Measurements from ENCODE around the gene CTSC. TPM values are rescaled to one million over a fixed set of nuclear protein-coding genes. Genes with fewer than 3 reads are reported as not detected.

The CTSC gene
- total RNA-seq, 1 experiment from 2014 or later: 0.06 TPM

DNA sequence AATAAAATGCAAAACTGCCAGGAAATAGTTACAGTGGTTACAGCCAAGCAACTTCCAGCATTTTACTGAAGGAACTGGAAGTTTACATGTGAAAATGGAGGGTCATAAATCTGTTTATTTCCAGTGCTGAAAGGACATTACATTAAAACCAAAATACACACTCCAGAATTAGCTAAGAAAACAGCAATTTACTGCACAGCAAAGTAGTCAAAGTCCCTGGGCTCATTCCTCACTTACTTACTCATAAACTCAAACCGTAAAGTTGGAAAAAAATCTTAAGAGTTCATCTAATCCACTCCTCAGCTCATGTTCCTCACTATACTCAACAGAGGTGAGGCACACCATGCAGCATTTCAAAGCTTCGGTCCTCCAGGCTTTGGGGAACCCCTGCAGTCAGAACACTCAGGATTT is 17.4 kb downstream of the CTSC start:
- DNase-seq (ENCODE audit: low read depth): no peak

DNA sequence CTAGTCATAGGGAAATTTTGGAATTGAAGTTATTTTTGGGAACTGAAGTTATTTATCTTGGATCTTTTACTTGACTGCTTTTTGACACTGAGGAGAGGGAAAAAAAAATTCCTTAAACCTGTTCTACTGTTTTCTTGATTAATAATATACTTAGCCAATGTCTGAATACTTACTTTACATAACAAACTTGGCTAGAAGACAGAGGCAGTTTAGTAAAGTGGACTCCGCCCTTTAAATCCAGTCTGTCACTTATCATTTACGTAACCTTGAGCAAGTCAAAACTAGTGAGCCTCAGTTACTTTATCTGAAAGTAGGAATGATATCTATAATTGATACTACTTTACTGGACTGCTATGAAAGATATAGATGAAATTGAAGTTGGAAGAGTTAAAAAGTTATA is 19.5 kb downstream of the CTSC start:
- DNase-seq (ENCODE audit: low read depth): no peak

DNA sequence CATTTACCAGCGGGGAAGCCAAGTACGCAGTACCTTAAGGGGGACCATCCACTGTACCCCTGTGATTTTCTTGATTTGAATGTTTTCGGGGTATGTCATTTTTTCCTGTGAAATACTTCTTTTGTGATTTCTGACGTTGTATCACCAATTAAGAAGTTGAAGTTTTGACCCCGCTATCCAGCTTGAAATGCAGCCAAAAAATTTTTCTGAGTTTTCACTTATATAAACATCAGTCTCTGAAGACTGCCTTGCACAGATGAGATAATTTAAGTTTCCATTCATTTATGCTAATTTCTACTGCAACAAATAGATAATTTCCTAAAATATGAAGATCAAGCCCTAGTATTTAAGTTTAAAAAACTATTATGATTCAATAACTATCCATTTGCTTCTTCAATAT is 20.0 kb downstream of the CTSC start:
- DNase-seq (ENCODE audit: low read depth): no peak

DNA sequence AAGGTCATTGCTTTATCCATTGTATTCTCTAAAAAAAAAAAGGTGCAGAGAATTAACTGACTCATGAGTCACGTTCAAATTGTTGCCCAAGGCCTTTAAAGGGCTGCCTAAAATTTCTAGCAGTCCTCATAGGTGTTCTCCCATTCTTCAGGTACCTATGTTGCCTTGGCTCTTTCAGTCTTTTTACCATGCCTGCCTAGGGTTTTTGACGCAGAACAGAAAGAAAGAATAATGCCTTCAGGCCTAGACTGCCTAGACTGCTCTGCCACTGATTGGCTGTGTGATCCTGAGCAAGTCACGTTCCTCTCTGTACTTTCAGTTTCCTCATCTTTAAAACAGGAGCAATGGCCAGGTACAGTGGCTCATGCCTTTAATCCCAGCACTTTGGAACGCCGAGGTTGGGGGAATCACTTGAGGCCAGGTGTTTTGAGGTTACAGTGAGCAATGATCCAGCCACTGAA is 21.5 kb downstream of the CTSC start:
- no peak for DNase-seq (ENCODE audit: low read depth)

DNA sequence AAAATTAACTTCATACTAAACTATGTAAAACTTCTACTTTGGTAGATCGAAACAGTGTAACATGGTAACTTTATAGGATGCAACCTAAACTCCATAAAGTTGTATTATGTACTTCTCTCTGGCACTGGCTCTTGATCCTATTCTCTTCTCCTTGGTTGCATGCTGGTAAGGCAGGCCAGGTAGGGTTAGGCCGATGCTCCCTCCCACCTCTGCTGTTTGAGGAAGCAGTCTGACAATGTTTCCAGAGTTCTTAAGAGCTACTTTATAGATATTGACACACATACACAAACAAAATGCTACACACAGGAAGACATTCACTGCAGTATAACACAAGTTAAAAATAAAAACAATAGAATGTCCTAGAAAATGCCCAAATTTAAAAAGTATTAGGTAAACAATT is 22.5 kb downstream of the CTSC start:
- no peak for DNase-seq (ENCODE audit: low read depth)

DNA sequence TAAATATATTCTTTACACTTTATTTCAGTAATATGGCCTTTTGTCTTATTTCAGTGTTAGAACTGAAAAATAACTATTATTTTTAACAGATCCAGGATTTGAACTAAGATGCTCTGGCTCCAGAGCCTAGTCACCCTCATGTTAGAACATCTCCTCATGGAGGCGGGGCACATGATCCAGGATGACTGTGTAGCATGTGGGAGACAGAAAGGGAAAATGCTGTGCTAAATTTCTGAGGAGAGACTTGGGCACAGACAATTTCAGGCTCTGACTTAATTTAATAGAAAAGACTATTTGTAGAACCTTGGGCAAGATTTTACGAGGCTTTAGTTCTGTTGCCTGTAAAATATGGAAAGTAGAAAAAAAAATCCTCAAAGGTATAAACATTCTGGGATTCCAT is 24.1 kb downstream of the CTSC start:
- no peak for DNase-seq (ENCODE audit: low read depth)

DNA sequence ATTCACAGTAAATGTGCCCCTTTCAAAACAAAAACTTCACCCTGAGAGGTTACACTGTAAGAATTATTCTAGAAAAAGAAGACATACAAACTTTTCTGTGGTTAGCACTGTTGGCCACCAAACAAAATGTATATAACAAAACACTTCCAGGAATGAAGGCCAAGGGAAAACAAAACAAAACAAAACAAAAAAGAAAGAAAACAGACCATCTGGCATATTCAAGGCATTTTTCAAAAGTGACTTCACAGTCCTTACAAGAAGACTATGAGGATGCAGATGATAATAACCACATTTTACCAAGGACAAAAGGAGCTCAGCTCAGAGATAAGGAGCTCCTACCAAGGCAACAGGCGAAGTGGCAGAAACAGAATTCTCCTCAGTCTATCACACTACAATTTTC is 24.9 kb downstream of the CTSC start:
- DNase-seq (ENCODE audit: low read depth): no peak

DNA sequence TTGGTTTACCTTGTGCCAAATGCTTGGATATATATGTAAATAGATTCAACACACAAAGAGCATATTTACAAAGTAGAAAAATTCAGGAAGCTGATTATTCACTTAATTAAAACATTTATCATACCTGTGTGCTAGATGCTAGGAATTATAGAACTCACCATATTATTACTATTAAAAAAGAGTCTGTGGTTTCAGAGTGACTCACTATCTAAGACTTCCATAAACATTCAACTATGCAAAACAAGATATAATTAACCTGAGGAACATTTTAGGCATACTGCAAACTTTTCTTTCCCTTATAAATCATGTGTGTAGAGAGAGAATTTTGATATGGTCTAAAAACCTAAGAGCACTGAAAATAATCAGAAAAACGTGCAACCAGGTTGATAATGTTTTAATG is 27.3 kb downstream of the CTSC start:
- no peak for DNase-seq (ENCODE audit: low read depth)

DNA sequence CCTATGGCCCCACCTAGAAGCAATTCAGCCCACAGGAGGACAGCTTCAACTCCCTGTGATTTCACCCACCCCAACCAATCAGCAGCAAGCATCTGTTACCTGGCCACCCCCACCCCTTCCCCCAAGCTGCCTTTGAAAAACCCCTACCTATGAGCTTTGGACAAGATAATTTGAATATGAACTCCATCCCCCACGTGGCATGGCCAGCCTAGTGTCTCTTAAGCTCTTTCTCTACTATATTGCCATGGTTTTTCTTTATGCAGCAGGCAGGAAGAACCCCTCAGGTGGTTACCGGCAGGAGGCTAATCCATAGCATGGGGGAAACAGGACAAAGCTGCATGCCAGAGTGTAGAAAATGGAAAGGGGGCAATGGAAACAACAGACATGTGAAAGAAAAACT is 29.0 kb downstream of the CTSC start:
- no peak for DNase-seq (ENCODE audit: low read depth)

DNA sequence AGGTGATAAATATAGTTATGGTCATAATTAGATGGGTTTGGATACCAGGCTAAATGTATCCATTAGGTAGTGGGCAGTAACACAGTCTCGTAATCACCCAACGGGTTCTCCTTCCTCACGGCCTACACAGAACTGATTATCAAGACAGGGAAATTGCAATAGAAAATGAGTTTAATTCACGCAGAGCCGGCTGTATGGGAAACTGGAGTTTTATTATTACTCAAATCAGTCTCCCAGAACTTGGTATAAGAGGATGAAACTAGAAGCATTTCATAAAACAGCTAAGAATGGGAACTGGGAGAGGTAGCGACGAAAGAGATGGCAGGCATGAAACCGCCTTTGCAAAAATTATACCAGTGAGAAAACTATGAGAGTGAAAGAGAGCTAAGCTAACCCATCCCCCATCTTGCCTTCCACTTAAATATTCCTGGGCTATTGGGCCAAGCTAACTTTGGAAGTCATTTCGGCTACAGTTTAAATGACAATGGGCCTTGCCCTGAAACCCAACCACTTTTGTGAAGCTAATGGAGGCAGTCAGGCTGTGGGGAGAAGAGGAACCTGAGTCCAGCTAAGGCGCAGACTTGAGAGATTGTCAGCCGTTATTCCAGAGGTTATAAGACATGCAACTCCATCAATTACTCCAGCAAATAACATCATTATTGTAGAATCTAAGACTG is 29.6 kb downstream of the CTSC start:
- no peak for DNase-seq (ENCODE audit: low read depth)

DNA sequence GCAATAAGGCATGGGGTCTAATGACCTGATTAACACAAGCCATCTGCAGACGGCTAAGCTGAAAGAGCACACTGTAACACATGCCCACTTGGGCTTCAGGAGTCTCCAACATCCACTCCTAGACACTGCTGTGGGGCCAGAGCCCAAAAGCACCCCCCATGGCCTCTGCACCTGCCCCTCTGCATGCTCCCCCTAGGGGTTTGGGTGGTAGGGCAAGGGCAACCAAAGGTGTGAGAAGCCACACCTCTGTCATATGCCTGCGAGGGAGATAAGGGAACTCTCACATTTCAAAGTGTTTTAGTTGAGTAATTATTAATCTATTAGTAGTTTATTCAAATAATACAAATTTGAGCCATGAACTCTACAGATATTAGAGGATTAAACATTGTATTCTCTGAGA is 30.8 kb downstream of the CTSC start:
- no peak for DNase-seq (ENCODE audit: low read depth)

DNA sequence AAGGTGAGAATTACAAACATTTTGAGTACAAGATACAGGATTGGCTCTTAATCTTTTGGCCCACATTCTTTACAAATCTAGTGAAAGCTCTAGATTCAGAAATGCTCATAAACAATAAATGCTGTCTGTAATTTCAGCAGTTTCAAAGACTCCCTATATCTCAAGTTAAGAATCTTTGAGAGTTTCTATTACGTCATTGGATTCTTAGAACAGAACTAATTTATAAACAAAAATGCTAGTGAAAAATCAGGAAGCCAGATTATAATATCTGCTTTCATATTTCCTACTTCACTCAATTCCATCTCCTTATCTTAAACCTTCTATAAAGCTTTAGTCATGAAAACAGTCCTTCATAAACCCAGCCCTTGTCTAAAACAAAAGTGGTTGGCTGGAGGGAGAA is 32.1 kb downstream of the CTSC start:
- no peak for DNase-seq (ENCODE audit: low read depth)

DNA sequence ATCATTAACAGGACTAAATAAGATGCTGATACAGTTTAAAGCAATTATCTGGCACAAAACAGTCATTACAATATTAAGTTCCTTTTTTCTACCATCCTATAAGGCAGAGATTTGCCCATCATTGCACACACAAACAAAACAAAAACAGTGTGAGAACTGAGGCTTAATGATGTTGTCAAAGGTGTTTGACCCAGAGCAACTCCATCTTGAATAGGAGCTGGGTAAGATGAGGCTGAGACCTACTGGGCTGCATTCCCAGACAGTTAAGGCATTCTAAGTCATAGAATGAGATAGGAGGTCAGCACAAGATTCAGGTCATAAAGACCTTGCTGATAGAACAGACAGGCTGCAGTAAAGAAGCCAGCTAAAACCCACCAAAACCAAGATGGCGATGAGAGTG is 33.2 kb downstream of the CTSC start:
- no peak for DNase-seq (ENCODE audit: low read depth)

DNA sequence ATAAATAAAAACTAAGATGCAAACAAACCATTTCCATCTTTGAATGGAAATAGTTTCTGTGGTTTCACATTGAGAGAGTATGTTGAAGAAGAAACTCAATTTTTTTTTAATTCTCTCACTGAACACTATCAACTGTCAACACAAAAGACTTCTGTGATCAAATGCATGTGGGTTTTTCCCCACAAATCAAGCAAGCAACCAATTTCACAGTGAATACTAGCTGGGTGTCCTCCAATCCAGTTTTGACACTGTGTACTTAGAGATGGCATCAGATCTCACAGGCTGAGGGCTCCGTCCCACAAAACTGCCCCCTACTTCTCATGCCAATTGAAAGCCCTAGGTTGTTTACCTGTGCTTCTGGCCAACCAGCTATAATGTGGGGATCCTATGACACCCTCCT is 34.5 kb downstream of the CTSC start:
- no peak for DNase-seq (ENCODE audit: low read depth)

DNA sequence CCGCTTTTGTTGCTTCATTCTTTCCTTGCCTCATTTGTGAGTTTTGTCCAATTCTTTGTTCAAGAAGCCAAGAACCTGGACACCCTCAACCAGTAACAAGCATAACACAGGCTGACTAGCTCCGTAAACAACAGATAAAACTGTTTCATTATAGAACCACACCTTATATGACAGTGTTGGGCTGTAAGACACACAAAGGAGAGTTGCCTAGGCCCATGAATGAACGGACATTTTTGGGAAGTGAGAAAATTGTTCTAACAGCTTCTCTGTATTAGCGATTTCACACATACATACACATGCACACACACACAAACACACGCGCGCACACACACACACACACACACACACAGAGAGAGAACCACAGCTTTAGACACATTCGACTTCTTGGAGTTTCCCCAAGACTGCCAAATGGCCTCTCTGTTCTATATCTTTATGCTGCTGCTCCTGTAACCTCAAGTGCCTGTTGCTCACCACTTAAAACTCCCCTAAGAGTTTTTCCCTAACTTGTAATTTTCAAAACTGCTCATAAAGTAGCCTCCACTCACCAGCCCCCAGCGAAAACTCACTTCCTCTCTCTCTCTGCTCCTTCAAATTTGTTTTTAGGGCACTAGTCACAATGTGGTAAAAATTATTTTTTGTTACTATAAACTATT is 35.9 kb downstream of the CTSC start:
- DNase-seq (ENCODE audit: low read depth): no peak

DNA sequence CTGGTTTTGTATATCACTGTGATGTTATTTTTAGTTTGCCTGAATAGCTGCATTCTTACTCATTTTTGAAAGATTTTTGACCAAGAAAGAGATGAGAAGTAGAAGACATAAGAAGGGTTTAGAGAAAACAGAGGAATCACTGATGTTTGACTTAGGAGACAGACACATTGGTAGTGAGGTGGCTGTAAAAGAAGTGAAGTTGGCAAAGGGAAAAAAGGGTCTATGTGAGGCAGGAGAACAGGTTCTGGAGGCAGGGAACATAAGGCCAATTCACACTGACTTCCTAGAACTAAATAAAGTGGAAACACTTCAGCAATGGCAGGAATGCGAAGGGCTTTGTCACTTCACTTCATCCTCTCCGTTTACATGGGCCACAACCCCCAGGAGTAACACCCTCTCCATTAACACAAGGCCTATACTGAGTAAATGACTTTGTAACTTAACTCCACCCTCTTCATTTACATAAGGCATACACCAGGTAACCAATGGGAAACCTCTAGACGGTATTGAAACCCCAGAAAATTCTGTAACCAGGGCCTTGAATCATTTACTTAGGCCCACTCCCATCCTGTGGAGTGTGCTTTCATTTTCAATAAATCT is 36.5 kb downstream of the CTSC start:
- DNase-seq (ENCODE audit: low read depth): no peak

DNA sequence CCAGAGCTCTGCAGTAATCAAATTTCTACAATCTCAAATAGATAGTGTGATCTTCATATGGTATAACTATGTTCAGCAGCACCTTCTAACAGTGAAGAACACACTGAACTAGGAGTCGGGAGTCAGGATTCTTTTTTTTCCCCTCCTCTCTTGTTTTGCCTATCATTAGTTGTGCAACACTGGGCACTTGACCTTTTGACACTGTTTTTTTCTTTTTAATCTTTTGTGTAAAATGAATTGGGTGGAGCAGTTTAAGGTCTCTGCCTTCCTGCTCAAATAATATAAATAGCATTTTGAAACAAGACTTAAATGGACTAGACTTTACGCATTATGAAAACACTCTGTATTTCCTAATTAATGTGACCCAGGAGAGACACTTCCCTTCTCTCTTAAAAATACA is 39.7 kb downstream of the CTSC start:
- no peak for DNase-seq (ENCODE audit: low read depth)

DNA sequence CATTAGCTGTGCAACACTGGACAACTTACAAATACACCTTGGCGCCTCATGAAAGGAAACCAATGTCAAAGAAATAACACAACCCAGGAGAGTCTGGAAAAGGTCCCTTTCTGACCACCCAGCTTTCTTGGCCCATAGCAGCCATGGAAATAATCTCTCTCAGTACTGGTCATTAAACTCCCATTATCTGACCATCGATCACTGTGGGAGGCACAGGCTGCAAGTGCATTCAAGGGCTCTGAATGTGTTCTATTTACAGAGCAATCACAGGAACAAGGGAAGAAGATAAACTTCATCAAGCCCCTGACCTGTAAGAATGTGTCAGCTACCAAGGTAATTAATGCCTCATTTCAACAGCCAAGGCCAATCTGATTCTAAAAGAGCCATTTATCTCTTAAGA is 40.1 kb downstream of the CTSC start:
- DNase-seq (ENCODE audit: low read depth): no peak

DNA sequence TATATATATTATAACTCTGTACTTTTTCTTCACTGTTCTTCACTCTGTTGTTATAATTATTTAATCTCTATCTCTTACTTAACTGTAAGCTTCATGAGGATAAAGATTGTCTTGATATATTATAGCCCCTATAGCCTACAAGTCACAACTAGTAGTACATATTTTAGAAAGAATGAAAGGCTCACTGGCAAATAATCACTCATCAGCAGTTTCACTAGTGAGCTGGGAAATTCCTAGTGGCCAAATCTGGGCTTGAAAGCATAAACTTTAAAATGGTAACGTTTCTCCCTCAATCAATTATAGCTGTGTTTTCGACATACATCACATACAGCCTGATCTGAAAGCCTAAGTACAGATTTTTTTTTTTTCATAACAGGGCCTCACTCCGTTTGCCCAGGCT is 42.5 kb downstream of the CTSC start:
- no peak for DNase-seq (ENCODE audit: low read depth)

DNA sequence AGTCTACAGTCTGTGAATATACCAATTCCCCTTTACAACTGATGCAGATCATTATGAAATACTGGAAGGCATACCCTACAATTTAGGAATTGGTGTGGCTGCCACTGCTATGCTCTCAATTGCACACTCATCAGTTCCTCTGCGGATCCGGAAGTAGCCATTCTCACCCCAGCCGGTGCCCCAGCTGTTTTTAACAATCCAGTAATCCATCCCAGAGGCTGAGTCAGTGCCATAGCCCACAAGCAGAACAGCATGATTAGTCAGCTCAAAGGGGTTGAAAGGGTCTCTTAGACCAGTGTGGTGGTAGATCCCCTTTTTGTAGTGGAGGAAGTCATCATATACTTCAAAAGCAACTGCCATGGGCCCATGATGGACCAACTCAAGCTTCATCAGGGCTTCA is 43.6 kb downstream of the CTSC start:
- peak; percentile 85 for DNase-seq (ENCODE audit: low read depth)

DNA sequence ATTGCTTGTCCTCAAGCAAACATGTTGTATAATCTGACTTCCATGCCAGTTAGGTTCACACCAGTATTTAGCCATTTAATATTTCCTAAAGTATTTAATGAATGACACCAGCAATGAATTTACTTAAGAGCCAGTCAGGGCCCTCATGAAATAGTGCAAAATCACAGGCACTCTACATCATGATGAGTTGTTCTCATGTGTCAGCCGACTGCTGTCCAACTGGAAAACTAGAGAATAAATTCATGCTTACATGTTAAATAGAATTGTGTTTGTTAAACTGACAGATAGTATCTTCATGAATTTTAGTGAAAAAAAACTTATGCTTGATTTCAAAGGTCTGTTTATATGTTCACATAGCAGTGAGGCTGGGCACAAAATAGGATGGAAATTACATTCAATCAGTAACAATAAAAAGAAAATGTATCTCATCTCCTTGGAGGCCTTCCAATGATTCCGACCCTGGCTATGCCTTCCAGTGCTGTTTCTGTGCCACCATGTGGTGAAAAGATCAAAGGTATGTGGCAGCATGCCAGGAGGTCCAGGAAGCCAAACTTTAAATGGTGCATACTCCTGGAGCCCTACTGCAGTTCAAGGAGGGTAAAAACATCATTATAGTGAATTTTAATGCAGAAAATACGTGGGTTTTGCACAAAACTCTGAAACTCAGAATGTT is 45.2 kb downstream of the CTSC start:
- peak; percentile 48 for DNase-seq (ENCODE audit: low read depth)

DNA sequence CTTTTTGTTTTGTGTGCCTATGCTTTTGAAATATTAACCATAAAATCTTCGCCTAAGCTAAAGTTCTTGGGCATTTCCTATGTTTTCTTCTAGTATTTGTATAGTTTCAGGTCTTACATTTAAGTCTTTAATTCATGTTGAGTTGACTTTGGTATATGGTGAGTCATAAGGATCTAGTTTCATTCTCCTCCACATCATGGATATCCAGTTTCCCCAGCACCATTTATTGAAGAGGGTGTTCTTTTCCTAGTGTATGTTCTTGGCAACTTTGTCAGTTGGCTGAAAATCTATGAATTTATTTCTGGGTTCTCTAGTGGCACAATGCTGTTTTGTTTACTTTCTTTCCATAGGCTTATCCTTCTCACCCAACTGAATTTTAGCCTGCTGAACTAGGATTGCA is 49.0 kb downstream of the CTSC start:
- peak; percentile 58 for DNase-seq (ENCODE audit: low read depth)
